Measurements from ENCODE around the gene PHLDA3.

PHLDA3 gene

GRCh38 chr1:201426479-201427310 is 42.3 kb downstream of the PHLDA3 start:
- DNase-seq: no peak

- DNase-seq: no peak
These were observed 44.8 kb downstream of the PHLDA3 start for GRCh38 chr1:201424146-201424545.

- no peak for DNase-seq
These were observed 45.3 kb downstream of the PHLDA3 start for GRCh38 chr1:201423655-201424054.

GRCh38 chr1:201422436-201423030 is 46.5 kb downstream of the PHLDA3 start:
- DNase-seq: no peak

GRCh38 chr1:201422026-201422425 is 47.0 kb downstream of the PHLDA3 start:
- DNase-seq: no peak

- DNase-seq: no peak
These were observed 47.9 kb downstream of the PHLDA3 start for GRCh38 chr1:201421041-201421440.

GRCh38 chr1:201420608-201421002 is 48.4 kb downstream of the PHLDA3 start:
- DNase-seq: no peak

- DNase-seq: no peak
These were observed 49.0 kb downstream of the PHLDA3 start for GRCh38 chr1:201419746-201420607.

GRCh38 chr1:201419256-201419655 is 49.7 kb downstream of the PHLDA3 start:
- DNase-seq: no peak

- DNase-seq: no peak
These were observed 50.5 kb downstream of the PHLDA3 start for GRCh38 chr1:201418461-201418860.

Measured in activated CD4-positive, alpha-beta T cell treated with anti-CD3 and anti-CD28 coated beads for 48 hours (primary cell).